ENCODE measurements around the gene CAMK2G.

DNA sequence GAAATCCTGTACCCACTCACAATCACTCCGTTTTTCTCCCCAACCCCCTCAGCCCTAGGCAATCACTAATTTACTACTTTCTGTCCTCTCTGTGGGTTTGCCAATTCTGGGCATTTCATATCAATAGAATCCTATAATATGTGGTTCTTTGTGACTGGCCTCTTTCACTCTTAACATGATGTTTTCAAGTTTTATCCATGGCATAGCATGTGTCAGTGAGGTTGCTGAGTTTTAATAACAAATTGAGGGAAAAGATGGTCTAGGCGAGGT lies 48.4 kb upstream of the CAMK2G start:
- TF ChIP-seq, protein P1, sequence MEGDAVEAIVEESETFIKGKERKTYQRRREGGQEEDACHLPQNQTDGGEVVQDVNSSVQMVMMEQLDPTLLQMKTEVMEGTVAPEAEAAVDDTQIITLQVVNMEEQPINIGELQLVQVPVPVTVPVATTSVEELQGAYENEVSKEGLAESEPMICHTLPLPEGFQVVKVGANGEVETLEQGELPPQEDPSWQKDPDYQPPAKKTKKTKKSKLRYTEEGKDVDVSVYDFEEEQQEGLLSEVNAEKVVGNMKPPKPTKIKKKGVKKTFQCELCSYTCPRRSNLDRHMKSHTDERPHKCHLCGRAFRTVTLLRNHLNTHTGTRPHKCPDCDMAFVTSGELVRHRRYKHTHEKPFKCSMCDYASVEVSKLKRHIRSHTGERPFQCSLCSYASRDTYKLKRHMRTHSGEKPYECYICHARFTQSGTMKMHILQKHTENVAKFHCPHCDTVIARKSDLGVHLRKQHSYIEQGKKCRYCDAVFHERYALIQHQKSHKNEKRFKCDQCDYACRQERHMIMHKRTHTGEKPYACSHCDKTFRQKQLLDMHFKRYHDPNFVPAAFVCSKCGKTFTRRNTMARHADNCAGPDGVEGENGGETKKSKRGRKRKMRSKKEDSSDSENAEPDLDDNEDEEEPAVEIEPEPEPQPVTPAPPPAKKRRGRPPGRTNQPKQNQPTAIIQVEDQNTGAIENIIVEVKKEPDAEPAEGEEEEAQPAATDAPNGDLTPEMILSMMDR (conservative IDR thresholded peaks at IDR 0.05 in 1 of 2, IDR thresholded peaks at IDR 0.05 in 1 of 2; ENCODE audit: extremely low read depth in 1 of 2, insufficient read depth in 1 of 2, low read depth in 1 of 2, low read length in 2 of 2), result no peak
- TF ChIP-seq EZH2 (IDR thresholded peaks at IDR 0.05; ENCODE audit: borderline replicate concordance, low read length), result no peak
